GM19397 (cell line): ENCODE data around the gene DIPK1A.

ENCODE experiments used
- ATAC-seq: cut with Tn5 transposase; IDR thresholded peaks from one replicate; pipeline ENCODE4 v1.9.1; 2021; ENCODE audit warnings: mild to moderate bottlenecking, moderate library complexity; ENCODE audit not compliant: unreplicated experiment

Gene DIPK1A

GRCh38 chr1:92953491-92953890 lies 7.8 kb downstream of the DIPK1A start:
- ATAC-seq = peak; percentile 51

GRCh38 chr1:92952714-92953113 lies 8.5 kb downstream of the DIPK1A start:
- ATAC-seq = no peak

GRCh38 chr1:92951141-92951582 lies 10.1 kb downstream of the DIPK1A start:
- peak; percentile 67 for ATAC-seq

GRCh38 chr1:92949937-92950817 lies 11.1 kb downstream of the DIPK1A start:
- ATAC-seq = no peak

- no peak for ATAC-seq
These were observed 13.2 kb downstream of the DIPK1A start for GRCh38 chr1:92948071-92948470.

GRCh38 chr1:92945748-92946270 lies 15.5 kb downstream of the DIPK1A start:
- no peak for ATAC-seq

- ATAC-seq = no peak
These were observed 16.1 kb downstream of the DIPK1A start for GRCh38 chr1:92944901-92945747.

- ATAC-seq = no peak
These were observed 17.8 kb downstream of the DIPK1A start for GRCh38 chr1:92943502-92943847.

GRCh38 chr1:92940541-92940940 lies 20.7 kb downstream of the DIPK1A start:
- no peak for ATAC-seq

- no peak for ATAC-seq
These were observed 23.5 kb downstream of the DIPK1A start for GRCh38 chr1:92937731-92938130.

- ATAC-seq = no peak
These were observed 24.4 kb downstream of the DIPK1A start for GRCh38 chr1:92936865-92937264.

- ATAC-seq = no peak
These were observed 26.6 kb downstream of the DIPK1A start for GRCh38 chr1:92934395-92935378.

GRCh38 chr1:92933459-92933858 lies 27.8 kb downstream of the DIPK1A start:
- ATAC-seq = no peak

GRCh38 chr1:92931691-92932090 lies 29.6 kb downstream of the DIPK1A start:
- ATAC-seq = no peak

- no peak for ATAC-seq
These were observed 31.8 kb downstream of the DIPK1A start for GRCh38 chr1:92929461-92929860.

- ATAC-seq = no peak
These were observed 33.4 kb downstream of the DIPK1A start for GRCh38 chr1:92927870-92928269.

GRCh38 chr1:92926873-92927272 lies 34.4 kb downstream of the DIPK1A start:
- ATAC-seq = no peak

- ATAC-seq = no peak
These were observed 36.8 kb downstream of the DIPK1A start for GRCh38 chr1:92924501-92924900.

GRCh38 chr1:92923664-92924063 lies 37.6 kb downstream of the DIPK1A start:
- ATAC-seq = no peak

GRCh38 chr1:92922356-92923035 lies 38.8 kb downstream of the DIPK1A start:
- ATAC-seq = no peak
